ENCODE results near the gene ITIH4. TPM values are rescaled to one million over a fixed set of nuclear protein-coding genes. Genes with fewer than 3 reads are reported as not detected.
A peak's percentile ranks its signal among the peaks of the same experiment; 100 is the strongest.

ITIH4 gene
- total RNA-seq, 2 donors from 2014 or later: 6.0 to 6.2 TPM

GRCh38 chr3:52831500-52832301 lies 1.2 kb upstream of the ITIH4 start:
- no peaks in the 10 kb centered on the region for H3K27me3 Mint-ChIP-seq (ENCODE audit: insufficient read depth)
- Histone ChIP-seq H3K9ac (ENCODE audit: extremely low read depth, low read length, poor library complexity, severe bottlenecking) (no peak overlapping the region), H3K9me3 (ENCODE audit: control insufficient read depth, low read length) (no peaks in the 10 kb centered on the region), H3K27me3 (ENCODE audit: control insufficient read depth, insufficient read depth, low read length, poor library complexity, severe bottlenecking) (no peaks in the 10 kb centered on the region), H3K4me3 (ENCODE audit: low read length) (no peak overlapping the region), H3K27ac (ENCODE audit: low read depth, low read length) (peak overlapping the region; percentile 4), H3K4me1 (ENCODE audit: control insufficient read depth, insufficient read depth, low read length) (peaks cover 4% of the 10 kb centered on the region), H3K36me3 (ENCODE audit: control insufficient read depth, insufficient read depth, low read length) (no peaks in the 10 kb centered on the region)
- no peak for TF ChIP-seq CTCF (conservative IDR thresholded peaks at IDR 0.05)
- peaks cover 2% of the 10 kb centered on the region for H3K36me3 Mint-ChIP-seq (ENCODE audit: low read depth)
- WGBS, 2 experiments (ENCODE audit: insufficient coverage in 1 of 2, insufficient read length in 1 of 2): 89 to 93% methylated on average over 16 to 21 of the region's 21 CpGs
- DNase-seq: no peak
- no peak overlapping the region for H3K4me3 Mint-ChIP-seq
- peaks cover 24% of the 10 kb centered on the region for H3K4me1 Mint-ChIP-seq
- H3K9me3 Mint-ChIP-seq: no peaks in the 10 kb centered on the region
- peak overlapping the region; percentile 58 for H3K27ac Mint-ChIP-seq

GRCh38 chr3:52829906-52830463 lies 487 bp downstream of the ITIH4 start:
- WGBS, 2 experiments (ENCODE audit: insufficient coverage in 1 of 2, insufficient read length in 1 of 2): 94 to 100% methylated on average over 5 to 10 of the region's 10 CpGs
- TF ChIP-seq CTCF (conservative IDR thresholded peaks at IDR 0.05): no peak
- Mint-ChIP-seq H3K4me1 (peaks cover 17% of the 10 kb centered on the region), H3K27me3 (ENCODE audit: insufficient read depth) (no peaks in the 10 kb centered on the region), H3K27ac (no peak overlapping the region), H3K4me3 (no peak overlapping the region), H3K36me3 (ENCODE audit: low read depth) (no peaks in the 10 kb centered on the region), H3K9me3 (no peaks in the 10 kb centered on the region)
- Histone ChIP-seq H3K27me3 (ENCODE audit: control insufficient read depth, insufficient read depth, low read length, poor library complexity, severe bottlenecking) (no peaks in the 10 kb centered on the region), H3K27ac (ENCODE audit: low read depth, low read length) (no peak overlapping the region), H3K9ac (ENCODE audit: extremely low read depth, low read length, poor library complexity, severe bottlenecking) (no peak overlapping the region), H3K36me3 (ENCODE audit: control insufficient read depth, insufficient read depth, low read length) (no peaks in the 10 kb centered on the region), H3K4me3 (ENCODE audit: low read length) (no peak overlapping the region), H3K9me3 (ENCODE audit: control insufficient read depth, low read length) (no peaks in the 10 kb centered on the region), H3K4me1 (ENCODE audit: control insufficient read depth, insufficient read depth, low read length) (no peaks in the 10 kb centered on the region)
- DNase-seq: no peak

GRCh38 chr3:52829482-52829881 lies 990 bp downstream of the ITIH4 start:
- Histone ChIP-seq H3K4me1 (ENCODE audit: control insufficient read depth, insufficient read depth, low read length) (no peaks in the 10 kb centered on the region), H3K27me3 (ENCODE audit: control insufficient read depth, insufficient read depth, low read length, poor library complexity, severe bottlenecking) (no peaks in the 10 kb centered on the region), H3K4me3 (ENCODE audit: low read length) (no peak overlapping the region), H3K36me3 (ENCODE audit: control insufficient read depth, insufficient read depth, low read length) (no peaks in the 10 kb centered on the region), H3K9ac (ENCODE audit: extremely low read depth, low read length, poor library complexity, severe bottlenecking) (no peak overlapping the region), H3K9me3 (ENCODE audit: control insufficient read depth, low read length) (no peaks in the 10 kb centered on the region), H3K27ac (ENCODE audit: low read depth, low read length) (no peak overlapping the region)
- Mint-ChIP-seq H3K4me3 (no peak overlapping the region), H3K4me1 (peaks cover 12% of the 10 kb centered on the region), H3K27me3 (ENCODE audit: insufficient read depth) (no peaks in the 10 kb centered on the region), H3K36me3 (ENCODE audit: low read depth) (no peaks in the 10 kb centered on the region), H3K27ac (no peak overlapping the region), H3K9me3 (no peaks in the 10 kb centered on the region)
- WGBS, 2 experiments (ENCODE audit: insufficient coverage in 1 of 2, insufficient read length in 1 of 2): 88 to 100% methylated on average over 1 to 3 of the region's 3 CpGs
- no peak for TF ChIP-seq CTCF (conservative IDR thresholded peaks at IDR 0.05)
- no peak for DNase-seq
